Measurements from ENCODE around the gene MEPE. TPM values are rescaled to one million over a fixed set of nuclear protein-coding genes. Genes with fewer than 3 reads are reported as not detected.
A peak's percentile ranks its signal among the peaks of the same experiment; 100 is the strongest.
"Not testable (repeated sequence)": the region's sequence is repeated elsewhere in the genome, so short reads cannot be mapped to it uniquely, and the experiment has no call there.

MEPE gene
- total and polyA plus RNA-seq, 4 experiments from 2014 or later: not detected

DNA sequence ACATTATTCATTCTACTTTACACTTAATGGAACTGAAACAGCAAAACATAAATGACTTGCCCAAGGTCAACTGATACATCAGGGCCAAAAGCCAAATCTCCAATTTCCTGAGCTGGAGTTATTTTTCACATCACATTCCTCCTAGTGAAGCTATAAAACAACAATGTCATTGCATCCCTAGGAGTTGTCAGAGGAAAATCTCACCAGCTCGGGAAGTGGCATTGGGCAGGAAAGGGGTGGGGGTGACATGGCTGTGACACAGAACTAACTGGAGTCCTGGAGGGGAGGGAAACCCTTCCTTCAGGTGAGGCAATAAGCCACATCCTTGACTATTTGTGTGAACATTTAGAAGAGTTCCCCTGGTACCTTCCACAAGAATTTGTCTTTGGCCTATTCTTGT, 47.3 kb downstream of the MEPE start:
- Mint-ChIP-seq H3K4me3 (no peak overlapping the region), H3K4me1 (no peaks in the 10 kb centered on the region), H3K9me3 (peaks cover 0 to 3% (median 0%) of the 10 kb centered on the region in 8 donors), H3K27me3 (peaks cover 2 to 10% of the 10 kb centered on the region in 2 donors), H3K36me3 (no peaks in the 10 kb centered on the region), H3K27ac (no peak overlapping the region)
- Histone ChIP-seq H3K4me3 (ENCODE audit: low read length in 2 of 2) (no peak overlapping the region), H3K27me3 (ENCODE audit: insufficient read depth, low read length) (no peaks in the 10 kb centered on the region), H3K27ac (ENCODE audit: low read depth, low read length) (no peak overlapping the region), H3K36me3 (ENCODE audit: insufficient read depth, low read length) (no peaks in the 10 kb centered on the region), H3K4me1 (ENCODE audit: insufficient read depth, low read length) (no peaks in the 10 kb centered on the region), H3K9me3 (ENCODE audit: control insufficient read depth in 1 of 2, low read length in 2 of 2) (no peaks in the 10 kb centered on the region)
- intact Hi-C loops (cut with micrococcal nuclease): no loop called here
- ChIA-PET POLR2A (ENCODE audit: partially characterized antibody) (no interaction called here), CTCF (ENCODE audit: partially characterized antibody) (no interaction called here)
- DNase-seq: no peak

DNA sequence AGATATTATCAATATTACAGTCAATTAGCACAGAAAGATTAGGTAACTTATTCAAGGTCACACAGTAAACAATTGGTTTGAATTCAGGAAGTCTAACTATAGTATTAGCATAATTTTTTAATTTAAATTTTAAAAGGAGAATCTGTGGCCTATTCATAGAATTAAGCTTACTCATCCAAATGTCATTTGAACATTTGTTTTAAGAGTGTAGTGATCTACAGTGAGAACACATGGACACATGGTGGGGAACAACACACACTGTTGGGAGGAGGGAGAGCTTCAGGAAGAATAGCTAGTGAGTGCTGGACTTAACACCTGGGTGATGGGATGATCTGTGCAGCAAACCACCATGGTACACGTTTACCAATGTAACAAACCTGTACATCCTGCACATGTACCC, 48.3 kb downstream of the MEPE start:
- H3K36me3 ChIP-seq (ENCODE audit: insufficient read depth, low read length): no peaks in the 10 kb centered on the region
- H3K27ac ChIP-seq (ENCODE audit: low read depth, low read length): no peak overlapping the region
- Mint-ChIP-seq H3K4me1 (peaks cover 0 to 2% (median 0%) of the 10 kb centered on the region in 4 donors), H3K9me3 (peaks cover 0 to 3% (median 0%) of the 10 kb centered on the region in 8 donors), H3K27me3 (peaks cover 8% of the 10 kb centered on the region in 2 donors), H3K4me3 (no peak overlapping the region), H3K27ac (no peak overlapping the region), H3K36me3 (no peaks in the 10 kb centered on the region)
- intact Hi-C loops (cut with micrococcal nuclease): no loop called here
- no peaks in the 10 kb centered on the region for H3K27me3 ChIP-seq (ENCODE audit: insufficient read depth, low read length)
- H3K9me3 ChIP-seq (ENCODE audit: control insufficient read depth in 1 of 2, low read length in 2 of 2): no peaks in the 10 kb centered on the region
- POLR2A ChIA-PET (ENCODE audit: partially characterized antibody): no interaction called here
- H3K4me3 ChIP-seq (ENCODE audit: low read length in 2 of 2): no peak overlapping the region
- no peaks in the 10 kb centered on the region for H3K4me1 ChIP-seq (ENCODE audit: insufficient read depth, low read length)
- DNase-seq: no peak
- CTCF ChIA-PET (ENCODE audit: partially characterized antibody): no interaction called here

DNA sequence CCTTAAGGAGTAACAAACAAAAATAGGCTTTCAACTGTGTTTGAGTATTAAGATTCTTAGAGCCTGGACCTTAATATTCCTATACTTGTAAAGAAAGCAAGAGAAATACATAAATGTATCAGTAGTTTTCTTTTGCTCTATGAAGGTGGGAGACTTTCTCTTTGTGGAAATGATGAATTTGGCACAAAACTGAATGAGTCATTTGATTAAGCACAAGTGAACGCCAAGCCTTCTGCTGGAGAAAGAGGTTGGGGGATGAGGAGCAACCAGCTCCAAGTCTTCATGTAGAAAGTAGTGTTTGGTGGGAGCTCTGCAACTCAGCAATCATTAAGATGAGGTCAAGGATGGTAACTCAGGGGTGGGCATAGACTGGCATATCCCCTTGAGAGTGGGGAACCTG, 49.6 kb downstream of the MEPE start:
- Histone ChIP-seq H3K27ac (ENCODE audit: low read depth, low read length) (no peak overlapping the region), H3K4me3 (ENCODE audit: low read length in 2 of 2) (no peak overlapping the region), H3K9me3 (ENCODE audit: control insufficient read depth in 1 of 2, low read length in 2 of 2) (no peaks in the 10 kb centered on the region), H3K36me3 (ENCODE audit: insufficient read depth, low read length) (no peaks in the 10 kb centered on the region), H3K4me1 (ENCODE audit: insufficient read depth, low read length) (no peaks in the 10 kb centered on the region), H3K27me3 (ENCODE audit: insufficient read depth, low read length) (no peaks in the 10 kb centered on the region)
- Mint-ChIP-seq H3K9me3 (peaks cover 0 to 3% (median 0%) of the 10 kb centered on the region in 8 donors), H3K27me3 (peaks cover 6 to 8% of the 10 kb centered on the region in 2 donors), H3K4me1 (peaks cover 0 to 2% (median 0%) of the 10 kb centered on the region in 4 donors), H3K27ac (no peak overlapping the region), H3K36me3 (no peaks in the 10 kb centered on the region), H3K4me3 (no peak overlapping the region)
- ChIA-PET POLR2A (ENCODE audit: partially characterized antibody) (no interaction called here), CTCF (ENCODE audit: partially characterized antibody) (no interaction called here)
- intact Hi-C loops (cut with micrococcal nuclease): no loop called here
- DNase-seq: no peak

DNA sequence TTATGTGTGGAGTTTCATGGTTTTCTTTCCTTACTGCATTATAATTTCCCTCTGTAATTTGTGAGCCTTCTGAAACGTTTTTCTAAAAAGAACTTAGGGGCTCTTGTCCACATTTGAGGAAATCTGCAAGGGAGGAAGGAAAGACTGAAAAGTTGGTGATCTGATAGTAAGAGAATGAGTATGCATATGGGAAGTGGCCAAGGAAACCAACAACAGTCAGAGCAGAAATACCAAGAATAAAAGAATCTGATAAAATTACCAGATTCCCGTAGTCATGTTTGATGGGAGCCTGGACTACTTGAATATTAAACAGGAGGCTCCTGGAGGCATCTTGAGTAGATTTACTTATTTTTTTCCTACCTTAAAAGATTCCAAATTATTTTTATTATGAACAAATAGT, 50.1 kb downstream of the MEPE start:
- peaks cover 0 to 3% (median 0%) of the 10 kb centered on the region in 8 donors for H3K9me3 Mint-ChIP-seq
- H3K4me3 Mint-ChIP-seq: no peak overlapping the region
- peaks cover 0 to 2% (median 0%) of the 10 kb centered on the region in 4 donors for H3K4me1 Mint-ChIP-seq
- no peak overlapping the region for H3K27ac ChIP-seq (ENCODE audit: low read depth, low read length)
- no peaks in the 10 kb centered on the region for H3K36me3 ChIP-seq (ENCODE audit: insufficient read depth, low read length)
- no peaks in the 10 kb centered on the region for H3K9me3 ChIP-seq (ENCODE audit: control insufficient read depth in 1 of 2, low read length in 2 of 2)
- H3K27ac Mint-ChIP-seq: peak overlapping the region in 1 of 7 donors; percentile 31
- H3K4me1 ChIP-seq (ENCODE audit: insufficient read depth, low read length): no peaks in the 10 kb centered on the region
- no peak for DNase-seq
- ChIA-PET POLR2A (ENCODE audit: partially characterized antibody) (no interaction called here), CTCF (ENCODE audit: partially characterized antibody) (interaction anchor here (1.0 kb wide), 1 partner anchor 34 kb away, joined by 3 read pairs; no protein-coding TSS in a partner anchor)
- H3K4me3 ChIP-seq (ENCODE audit: low read length in 2 of 2): no peak overlapping the region
- H3K27me3 Mint-ChIP-seq: peaks cover 6 to 8% of the 10 kb centered on the region in 2 donors
- H3K27me3 ChIP-seq (ENCODE audit: insufficient read depth, low read length): no peaks in the 10 kb centered on the region
- no peaks in the 10 kb centered on the region for H3K36me3 Mint-ChIP-seq
- intact Hi-C loops (cut with micrococcal nuclease): no loop called here

DNA sequence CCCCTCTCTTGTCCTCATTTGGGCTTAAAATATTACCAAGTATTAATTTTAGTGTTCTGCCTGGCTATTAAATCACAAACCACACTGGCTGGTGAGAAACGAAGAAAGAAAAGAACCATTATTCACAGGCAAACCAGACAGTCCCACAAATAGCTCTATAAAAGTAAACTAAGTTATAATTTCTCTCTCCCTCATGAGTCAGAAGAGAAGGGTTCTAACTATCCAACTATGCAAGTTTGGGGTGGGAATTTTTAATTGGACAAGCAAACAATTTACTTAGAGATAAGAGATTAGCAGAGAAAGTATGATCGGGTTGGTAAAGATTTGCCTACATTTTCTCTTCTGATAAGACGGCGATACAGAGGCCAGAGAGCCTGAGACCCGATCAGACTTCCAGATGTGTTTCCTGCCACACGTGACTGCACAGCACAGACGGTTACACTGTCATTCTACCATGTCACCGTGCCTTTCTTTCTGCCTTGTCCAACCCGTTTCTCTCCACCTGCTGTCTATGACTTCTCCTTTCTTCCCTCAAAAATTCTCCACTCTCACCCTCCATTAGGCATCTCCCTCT, 52.3 kb downstream of the MEPE start:
- H3K4me3 ChIP-seq (ENCODE audit: low read length in 2 of 2): no peak overlapping the region
- no peaks in the 10 kb centered on the region for H3K9me3 ChIP-seq (ENCODE audit: control insufficient read depth in 1 of 2, low read length in 2 of 2)
- no peaks in the 10 kb centered on the region for H3K4me1 ChIP-seq (ENCODE audit: insufficient read depth, low read length)
- Mint-ChIP-seq H3K4me3 (no peak overlapping the region), H3K4me1 (peaks cover 0 to 2% (median 0%) of the 10 kb centered on the region in 4 donors), H3K27me3 (peaks cover 5 to 8% of the 10 kb centered on the region in 2 donors), H3K9me3 (peaks cover 0 to 22% (median 9%) of the 10 kb centered on the region in 8 donors), H3K36me3 (no peaks in the 10 kb centered on the region), H3K27ac (no peak overlapping the region)
- intact Hi-C loops (cut with micrococcal nuclease): no loop called here
- no peaks in the 10 kb centered on the region for H3K27me3 ChIP-seq (ENCODE audit: insufficient read depth, low read length)
- POLR2A ChIA-PET (ENCODE audit: partially characterized antibody): no interaction called here
- DNase-seq: no peak
- CTCF ChIA-PET (ENCODE audit: partially characterized antibody): no interaction called here
- H3K36me3 ChIP-seq (ENCODE audit: insufficient read depth, low read length): no peaks in the 10 kb centered on the region
- H3K27ac ChIP-seq (ENCODE audit: low read depth, low read length): no peak overlapping the region

DNA sequence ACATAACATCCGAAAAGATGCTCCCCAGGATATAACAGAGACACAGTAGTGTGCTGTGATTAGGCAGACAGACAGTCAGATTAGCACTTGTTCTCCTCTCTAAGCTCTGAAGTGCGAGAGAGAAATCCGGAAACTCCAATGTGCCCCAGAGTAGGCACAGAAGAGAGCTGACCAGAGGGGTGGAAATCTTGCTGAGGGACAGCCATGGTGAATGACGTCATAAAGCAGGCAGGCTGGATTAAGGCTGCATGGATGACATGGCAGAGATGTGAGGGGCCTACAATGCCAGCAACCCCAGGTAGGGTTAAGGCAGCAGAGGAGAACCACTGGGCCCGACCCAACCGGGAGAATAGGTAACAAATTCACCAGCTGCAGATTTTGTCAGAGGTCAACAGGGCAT, 53.3 kb downstream of the MEPE start:
- H3K9me3 Mint-ChIP-seq: peaks cover 0 to 24% (median 9%) of the 10 kb centered on the region in 8 donors
- no peaks in the 10 kb centered on the region for H3K9me3 ChIP-seq (ENCODE audit: control insufficient read depth in 1 of 2, low read length in 2 of 2)
- H3K36me3 ChIP-seq (ENCODE audit: insufficient read depth, low read length): no peaks in the 10 kb centered on the region
- ChIA-PET POLR2A (ENCODE audit: partially characterized antibody) (no interaction called here), CTCF (ENCODE audit: partially characterized antibody) (interaction anchor here (1.4 kb wide), 1 partner anchor 36 kb away, joined by 3 read pairs; no protein-coding TSS in a partner anchor)
- H3K36me3 Mint-ChIP-seq: no peaks in the 10 kb centered on the region
- H3K4me1 Mint-ChIP-seq: peaks cover 0 to 2% (median 0%) of the 10 kb centered on the region in 4 donors
- intact Hi-C loops (cut with micrococcal nuclease): no loop called here
- no peak overlapping the region for H3K27ac Mint-ChIP-seq
- no peak overlapping the region for H3K27ac ChIP-seq (ENCODE audit: low read depth, low read length)
- no peaks in the 10 kb centered on the region for H3K4me1 ChIP-seq (ENCODE audit: insufficient read depth, low read length)
- no peak overlapping the region for H3K4me3 ChIP-seq (ENCODE audit: low read length in 2 of 2)
- H3K27me3 ChIP-seq (ENCODE audit: insufficient read depth, low read length): no peaks in the 10 kb centered on the region
- H3K4me3 Mint-ChIP-seq: no peak overlapping the region
- no peak for DNase-seq
- H3K27me3 Mint-ChIP-seq: peaks cover 5 to 8% of the 10 kb centered on the region in 2 donors

DNA sequence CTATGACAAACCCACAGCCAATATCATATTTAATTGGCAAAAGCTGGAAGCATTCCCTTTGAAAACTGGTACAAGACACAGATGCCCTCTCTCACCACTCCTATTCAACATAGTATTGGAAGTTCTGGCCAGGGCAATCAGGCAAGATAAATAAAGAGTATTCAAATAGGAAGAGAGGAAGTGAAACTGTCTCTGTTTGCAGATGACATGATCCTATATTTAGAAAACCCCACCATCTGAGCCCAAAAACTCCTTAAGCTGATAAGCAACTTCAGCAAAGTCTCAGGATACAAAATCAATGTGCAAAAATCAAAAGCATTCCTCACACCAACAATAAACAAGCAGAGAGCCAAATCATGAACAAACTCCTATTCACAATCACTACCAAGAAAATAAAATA, 58.0 kb downstream of the MEPE start:
- intact Hi-C loops (cut with micrococcal nuclease): not testable (repeated sequence)

More for the DNA sequence above, 58.0 kb downstream of the MEPE start:
- CTCF ChIA-PET (ENCODE audit: partially characterized antibody); DNase-seq; H3K36me3 ChIP-seq (ENCODE audit: insufficient read depth, low read length); H3K4me3 ChIP-seq (ENCODE audit: low read length in 2 of 2); H3K27ac ChIP-seq (ENCODE audit: low read depth, low read length); H3K9me3 ChIP-seq (ENCODE audit: control insufficient read depth in 1 of 2, low read length in 2 of 2); H3K4me1 ChIP-seq (ENCODE audit: insufficient read depth, low read length); H3K36me3 Mint-ChIP-seq; H3K27me3 Mint-ChIP-seq; H3K4me3 Mint-ChIP-seq; H3K4me1 Mint-ChIP-seq; POLR2A ChIA-PET (ENCODE audit: partially characterized antibody); H3K27me3 ChIP-seq (ENCODE audit: insufficient read depth, low read length); H3K27ac Mint-ChIP-seq: not testable (repeated sequence)
- H3K9me3 Mint-ChIP-seq: peaks cover 2 to 34% (median 11%) of the 10 kb centered on the region in 8 donors

All from CD4-positive, alpha-beta memory T cell (primary cell).